ENCODE results near the gene SMAD1.
"Not testable (repeated sequence)": the region's sequence is repeated elsewhere in the genome, so short reads cannot be mapped to it uniquely, and the experiment has no call there.

SMAD1 gene

GRCh38 chr4:145566086-145566708, 84.5 kb downstream of the SMAD1 start:
- no peak for TF ChIP-seq CTCF (IDR thresholded peaks at IDR 0.05; ENCODE audit: low read depth, low read length)

GRCh38 chr4:145566768-145567167, 85.1 kb downstream of the SMAD1 start:
- peaks cover 4% of the 10 kb centered on the region for H3K9me3 ChIP-seq (ENCODE audit: severe bottlenecking)
- TF ChIP-seq CTCF (IDR thresholded peaks at IDR 0.05; ENCODE audit: low read depth, low read length) = no peak
- H3K27me3 ChIP-seq (ENCODE audit: insufficient read depth, low read depth, severe bottlenecking) = no peaks in the 10 kb centered on the region
- no peak for DNase-seq
- H3K4me3 ChIP-seq (ENCODE audit: low read depth, low read length) = no peak overlapping the region
- no peaks in the 10 kb centered on the region for H3K36me3 ChIP-seq
- no peak overlapping the region for H3K27ac ChIP-seq

More at GRCh38 chr4:145566086-145566708, 84.5 kb downstream of the SMAD1 start:
- DNase-seq = no peak
- H3K27me3 ChIP-seq (ENCODE audit: insufficient read depth, low read depth, severe bottlenecking) = no peaks in the 10 kb centered on the region
- no peak overlapping the region for H3K4me3 ChIP-seq (ENCODE audit: low read depth, low read length)
- no peaks in the 10 kb centered on the region for H3K36me3 ChIP-seq
- H3K27ac ChIP-seq = no peak overlapping the region
- peaks cover 4% of the 10 kb centered on the region for H3K9me3 ChIP-seq (ENCODE audit: severe bottlenecking)

DNA sequence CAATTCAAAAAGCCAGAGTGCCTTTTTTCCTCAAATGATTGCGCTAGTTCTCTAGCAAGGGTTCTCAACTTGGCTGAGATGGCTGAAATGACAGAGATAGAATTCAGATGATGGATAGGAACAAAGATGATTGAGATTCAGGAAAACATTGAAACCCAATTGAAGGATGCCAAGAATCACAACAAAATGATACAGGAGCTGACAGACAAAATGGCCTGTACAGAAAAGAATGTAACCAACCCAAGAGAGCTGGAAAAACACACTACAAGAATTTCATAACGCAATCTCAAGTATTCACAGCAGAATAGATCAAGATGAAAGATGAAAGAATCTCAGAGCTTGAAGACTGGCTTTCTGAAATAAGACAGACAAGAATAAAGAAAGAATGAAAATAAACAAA, 85.9 kb downstream of the SMAD1 start:
- DNase-seq = no peak
- no peak overlapping the region for H3K4me3 ChIP-seq (ENCODE audit: low read depth, low read length)
- no peaks in the 10 kb centered on the region for H3K27me3 ChIP-seq (ENCODE audit: insufficient read depth, low read depth, severe bottlenecking)
- peaks cover 4% of the 10 kb centered on the region for H3K9me3 ChIP-seq (ENCODE audit: severe bottlenecking)
- H3K36me3 ChIP-seq = no peaks in the 10 kb centered on the region
- H3K27ac ChIP-seq = no peak overlapping the region
- TF ChIP-seq CTCF (IDR thresholded peaks at IDR 0.05; ENCODE audit: low read depth, low read length) = no peak

DNA sequence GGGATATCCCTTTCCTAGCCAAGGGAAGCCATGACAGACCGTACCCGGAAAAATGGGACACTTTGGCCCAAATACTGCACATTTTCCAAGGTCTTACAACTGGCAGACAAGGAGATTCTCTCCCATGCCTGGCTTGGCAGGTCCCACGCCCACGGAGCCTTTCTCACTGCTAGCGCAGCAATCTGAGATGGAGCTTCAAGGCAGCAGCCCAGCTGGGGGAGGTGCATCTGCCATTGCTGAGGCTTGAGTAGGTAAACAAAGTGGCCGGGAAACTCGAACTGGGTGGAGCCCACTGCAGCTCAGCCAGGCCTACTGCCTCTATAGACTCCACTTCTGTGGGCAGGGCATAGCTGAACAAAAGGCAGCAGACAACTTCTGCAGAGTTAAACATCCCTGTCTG, 92.9 kb downstream of the SMAD1 start:
- H3K36me3 ChIP-seq; H3K27me3 ChIP-seq (ENCODE audit: insufficient read depth, low read depth, severe bottlenecking); H3K27ac ChIP-seq; H3K9me3 ChIP-seq (ENCODE audit: severe bottlenecking); H3K4me3 ChIP-seq (ENCODE audit: low read depth, low read length); DNase-seq: not testable (repeated sequence)

DNA sequence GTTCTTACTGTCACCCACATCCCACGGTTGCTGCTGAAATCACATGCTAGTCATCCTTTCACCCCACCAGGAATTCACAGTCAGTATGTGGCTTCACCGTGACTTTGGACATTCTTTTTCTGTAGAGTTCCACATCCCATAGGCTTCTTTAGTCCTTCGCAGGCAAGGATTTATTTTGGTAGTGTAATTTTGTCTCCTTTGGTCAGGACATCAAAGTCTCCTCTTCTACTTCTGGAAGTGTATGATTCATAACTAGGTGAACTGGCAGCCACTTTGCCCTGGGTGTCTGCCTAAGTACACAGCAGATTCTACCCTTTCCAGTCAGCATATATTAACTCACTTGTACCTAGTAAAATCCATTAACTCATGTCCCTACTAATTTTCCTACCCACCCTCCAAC, 99.3 kb downstream of the SMAD1 start:
- Histone ChIP-seq H3K4me3 (ENCODE audit: low read depth, low read length) (no peak overlapping the region), H3K27ac (no peak overlapping the region), H3K36me3 (no peaks in the 10 kb centered on the region), H3K9me3 (ENCODE audit: severe bottlenecking) (no peaks in the 10 kb centered on the region), H3K27me3 (ENCODE audit: insufficient read depth, low read depth, severe bottlenecking) (no peaks in the 10 kb centered on the region)
- DNase-seq = no peak
- no peak for TF ChIP-seq CTCF (IDR thresholded peaks at IDR 0.05; ENCODE audit: low read depth, low read length)

GRCh38 chr4:145583191-145584055, 101.8 kb downstream of the SMAD1 start:
- Histone ChIP-seq H3K27me3 (ENCODE audit: insufficient read depth, low read depth, severe bottlenecking) (no peaks in the 10 kb centered on the region), H3K36me3 (no peaks in the 10 kb centered on the region), H3K9me3 (ENCODE audit: severe bottlenecking) (no peaks in the 10 kb centered on the region), H3K27ac (no peak overlapping the region), H3K4me3 (ENCODE audit: low read depth, low read length) (no peak overlapping the region)
- no peak for DNase-seq
- no peak for TF ChIP-seq CTCF (IDR thresholded peaks at IDR 0.05; ENCODE audit: low read depth, low read length)
